Spleen (tissue), 11 donors: ENCODE measurements around the gene MACROD2. TPM values are rescaled to one million over a fixed set of nuclear protein-coding genes. Genes with fewer than 3 reads are reported as not detected.

Experiments
- DNase-seq: peaks from one replicate; pipeline ENCODE4 v3.0.0-alpha.2; 2020
- H3K27ac ChIP-seq, 8 donors: fragments of 200-600 bp; sonication (generic) in 7 of 8; 1 replicate in 4 of 8; 2 replicates in 4 of 8; pipeline versions ENCODE4 v1.5.0 to v1.8.0; 2016 to 2021; ENCODE audit warnings: inconsistent platforms in 4 of 8, mild to moderate bottlenecking in 4 of 8, moderate library complexity in 1 of 8
- H3K27me3 ChIP-seq, 7 donors: fragments of 200-600 bp; sonication (generic) in 6 of 7; replicated peaks in 1 of 7; 1 replicate in 4 of 7; 2 replicates in 3 of 7; pipeline versions ENCODE4 v1.5.0 to v1.8.0; 2016 to 2021; ENCODE audit warnings: inconsistent platforms in 3 of 7, mild to moderate bottlenecking in 1 of 7
- H3K36me3 ChIP-seq, 6 donors: fragments of 200-600 bp; sonication (generic) in 5 of 6; 1 replicate in 4 of 6; 2 replicates in 2 of 6; pipeline versions ENCODE4 v1.5.0 to v1.8.0; 2016 to 2021; ENCODE audit warnings: inconsistent platforms in 2 of 6
- H3K4me1 ChIP-seq, 6 donors: fragments of 200-600 bp; sonication (generic) in 5 of 6; 1 replicate in 3 of 6; 2 replicates in 3 of 6; pipeline versions ENCODE4 v1.5.0 to v1.8.0; 2016 to 2021; ENCODE audit warnings: inconsistent platforms in 3 of 6
- H3K4me3 ChIP-seq, 8 donors: fragments of 200-600 bp; sonication (generic) in 7 of 8; 1 replicate in 4 of 8; 2 replicates in 4 of 8; pipeline versions ENCODE4 v1.5.0 to v1.8.0; 2016 to 2021; ENCODE audit warnings: inconsistent platforms in 4 of 8, mild to moderate bottlenecking in 4 of 8, moderate library complexity in 2 of 8
- H3K9me3 ChIP-seq, 8 donors: fragments of 200-600 bp; sonication (generic) in 7 of 8; 1 replicate in 4 of 8; 2 replicates in 4 of 8; pipeline versions ENCODE4 v1.5.0 to v1.8.0; 2016 to 2021; ENCODE audit warnings: inconsistent platforms in 4 of 8
- CTCF ChIP-seq, 11 experiments: fragments of 200-600 bp in 7 of 11; fragments of 450-650 bp in 4 of 11; sonication (generic) in 4 of 11; IDR thresholded peaks in 8 of 11; conservative IDR thresholded peaks in 3 of 11; 1 replicate in 7 of 11; 2 replicates in 4 of 11; pipeline versions ENCODE4 v1.4.0 to v1.8.0; 2016 to 2021; ENCODE audit warnings: antibody characterized with exemption in 11 of 11, inconsistent platforms in 4 of 11, mild to moderate bottlenecking in 1 of 11
- POLR2A ChIP-seq, 3 donors: fragments of 450-650 bp; IDR thresholded peaks; one replicate each; pipeline ENCODE4 v1.5.1; 2017; ENCODE audit warnings: antibody characterized with exemption in 3 of 3, mild to moderate bottlenecking in 1 of 3
- POLR2AphosphoS5 ChIP-seq, 3 donors: sonication (generic); formaldehyde crosslinking; IDR thresholded peaks; one replicate each; pipeline ENCODE4 v1.5.1; 2017; ENCODE audit warnings: antibody characterized with exemption in 3 of 3
- WGBS, 5 donors: extraction: QIAGEN DNeasy Blood & Tissue Kit in 3 of 5; methylation state at CpG; one replicate each; pipeline versions ENCODE4 v1.1.5 to v1.1.7; 2013 to 2018; 5-methylcytosine and 5-hydroxymethylcytosine counted together
- intact Hi-C: fragments of 100-400 bp; cut with DNase I; formaldehyde crosslinking; loops from one replicate; pipeline ENCODE4 v1.15.0; 2023; ENCODE audit warnings: low total_unique reads
- polyA plus RNA-seq, 3 donors: library from polyadenylated mRNA; stranded (reverse); fragments of 200-250 nt; gene quantifications; one replicate each; pipeline ENCODE4 v1.2.1, GENCODE V29; 2013
- total RNA-seq, 7 donors: library from RNA; depleted of rRNA in 3 of 7; stranded (reverse); fragments of >200 nt in 3 of 7; fragmentation: NEBNext Ultra II Directional in 4 of 7; extraction: Animal tissue kit (Norgen Biotek cat#: 25700) in 4 of 7; gene quantifications; one replicate each; pipeline versions ENCODE4 v1.1.0 to v1.2.1, GENCODE V29; 2016 to 2021
- donor health status: healthy with polysubstance abuse.
- donor health status: DM: no; HTN: no; CAD: no; lungs with moderate emphysema.
- donor health status: DM: no; HTN: no; CAD: no.
- donor health status: Bipolar disorder and iron deficiency.
- donor health status: healthy.
- donor health status: DM: no; HTN: no; CAD: no.
- donor health status: DM: yes; HTN: yes; CAD: no.

Gene MACROD2
- total and polyA plus RNA-seq, 10 donors = 1.5 to 4.7 (median 3.4) TPM

- Histone ChIP-seq H3K9me3 (no peaks in the 10 kb centered on the region), H3K4me3 (no peak overlapping the region), H3K27me3 (no peaks in the 10 kb centered on the region), H3K27ac (no peak overlapping the region), H3K4me1 (no peaks in the 10 kb centered on the region), H3K36me3 (no peaks in the 10 kb centered on the region)
- no peak for TF ChIP-seq CTCF (IDR thresholded peaks at IDR 0.05 in 8 of 11, conservative IDR thresholded peaks at IDR 0.05 in 3 of 11)
- no peak for DNase-seq
- 83 to 99% (median 89%) methylated on average over 4 of the region's 4 CpGs for WGBS, 5 donors
- intact Hi-C loops = no loop called here
Observed at GRCh38 chr20:15567219-15567618, 1571.9 kb downstream of the MACROD2 start.

- Histone ChIP-seq H3K36me3 (no peaks in the 10 kb centered on the region), H3K4me3 (no peak overlapping the region), H3K4me1 (no peaks in the 10 kb centered on the region), H3K27me3 (no peaks in the 10 kb centered on the region), H3K9me3 (no peaks in the 10 kb centered on the region), H3K27ac (no peak overlapping the region)
- TF ChIP-seq CTCF (IDR thresholded peaks at IDR 0.05 in 8 of 11, conservative IDR thresholded peaks at IDR 0.05 in 3 of 11) (no peak), POLR2AphosphoS5 (IDR thresholded peaks at IDR 0.05) (no peak), POLR2A (IDR thresholded peaks at IDR 0.05) (no peak)
- intact Hi-C loops = no loop called here
- WGBS, 5 donors = 45 to 96% (median 91%) methylated on average over 4 of the region's 4 CpGs
- DNase-seq = no peak
Observed at GRCh38 chr20:15570156-15570555, 1574.8 kb downstream of the MACROD2 start.

- TF ChIP-seq POLR2A (IDR thresholded peaks at IDR 0.05) (no peak), POLR2AphosphoS5 (IDR thresholded peaks at IDR 0.05) (no peak), CTCF (IDR thresholded peaks at IDR 0.05 in 8 of 11, conservative IDR thresholded peaks at IDR 0.05 in 3 of 11) (no peak)
- intact Hi-C loops = no loop called here
- H3K9me3 ChIP-seq = no peaks in the 10 kb centered on the region
Observed at GRCh38 chr20:15571056-15571455, 1575.7 kb downstream of the MACROD2 start.

GRCh38 chr20:15575255-15575654 is 1579.9 kb downstream of the MACROD2 start:
- Histone ChIP-seq H3K9me3 (no peaks in the 10 kb centered on the region), H3K4me1 (no peaks in the 10 kb centered on the region), H3K27me3 (no peaks in the 10 kb centered on the region), H3K36me3 (no peaks in the 10 kb centered on the region), H3K27ac (no peak overlapping the region), H3K4me3 (no peak overlapping the region)
- WGBS, 5 donors = 74 to 88% (median 87%) methylated on average over 1 of the region's 1 CpG
- intact Hi-C loops = no loop called here
- no peak for TF ChIP-seq POLR2A (IDR thresholded peaks at IDR 0.05)
- no peak for TF ChIP-seq POLR2AphosphoS5 (IDR thresholded peaks at IDR 0.05)
- no peak for TF ChIP-seq CTCF (IDR thresholded peaks at IDR 0.05 in 8 of 11, conservative IDR thresholded peaks at IDR 0.05 in 3 of 11)
- DNase-seq = no peak

More at GRCh38 chr20:15571056-15571455, 1575.7 kb downstream of the MACROD2 start:
- Histone ChIP-seq H3K27me3 (no peaks in the 10 kb centered on the region), H3K36me3 (no peaks in the 10 kb centered on the region), H3K27ac (no peak overlapping the region), H3K4me3 (no peak overlapping the region), H3K4me1 (no peaks in the 10 kb centered on the region)
- DNase-seq = no peak
